Measurements from ENCODE around the gene AARS1.
"Not testable (repeated sequence)": the region's sequence is repeated elsewhere in the genome, so short reads cannot be mapped to it uniquely, and the experiment has no call there.

Gene AARS1

GRCh38 chr16:70218586-70218985 lies 70.7 kb downstream of the AARS1 start:
- not testable (repeated sequence) for H3K4me3 Mint-ChIP-seq, DNase-seq, H3K27me3 Mint-ChIP-seq, ATAC-seq, H3K9me3 Mint-ChIP-seq, H3K27ac Mint-ChIP-seq
- H3K4me1 Mint-ChIP-seq, result peaks cover 12% of the 10 kb centered on the region

- H3K4me1 Mint-ChIP-seq, H3K27me3 Mint-ChIP-seq, H3K9me3 Mint-ChIP-seq, H3K27ac Mint-ChIP-seq, DNase-seq, H3K4me3 Mint-ChIP-seq, ATAC-seq: not testable (repeated sequence)
Observed at GRCh38 chr16:70206382-70206781, 82.9 kb downstream of the AARS1 start.

GRCh38 chr16:70204668-70205405 lies 84.5 kb downstream of the AARS1 start:
- not testable (repeated sequence) for DNase-seq, H3K4me3 Mint-ChIP-seq, ATAC-seq, H3K9me3 Mint-ChIP-seq, H3K4me1 Mint-ChIP-seq, H3K27me3 Mint-ChIP-seq, H3K27ac Mint-ChIP-seq

GRCh38 chr16:70204010-70204409 lies 85.3 kb downstream of the AARS1 start:
- H3K9me3 Mint-ChIP-seq, H3K27me3 Mint-ChIP-seq, H3K4me3 Mint-ChIP-seq, ATAC-seq, H3K4me1 Mint-ChIP-seq, DNase-seq: not testable (repeated sequence)
- H3K27ac Mint-ChIP-seq, result peak overlapping the region in 1 of 2 donors; percentile 25

- H3K4me3 Mint-ChIP-seq, H3K27me3 Mint-ChIP-seq, H3K9me3 Mint-ChIP-seq, ATAC-seq, H3K4me1 Mint-ChIP-seq, H3K27ac Mint-ChIP-seq, DNase-seq: not testable (repeated sequence)
Observed at GRCh38 chr16:70203508-70203907, 85.8 kb downstream of the AARS1 start.

Data from stimulated activated naive CD8-positive, alpha-beta T cell treated with anti-CD3 and anti-CD28 coated beads, Interleukin-15, amount 100 ng/mL, for 72 hours (primary cell).